AG04450 (cell line): ENCODE measurements around the gene PLEKHA8. TPM values are rescaled to one million over a fixed set of nuclear protein-coding genes. Genes with fewer than 3 reads are reported as not detected.

ENCODE experiments used
- CTCF ChIA-PET: fragments of 300-600, 350-600 bp; formaldehyde crosslinking; extraction: SDS; loops from one replicate; lab custom pipeline; 2022; ENCODE audit warnings: antibody characterized with exemption, inconsistent platforms; lab: Charles Lee
- POLR2A ChIA-PET: fragments of 350-600 bp; formaldehyde crosslinking; extraction: SDS; loops from one replicate; lab custom pipeline; 2021; ENCODE audit warnings: antibody characterized with exemption, inconsistent platforms; lab: Yijun Ruan, JAX
- DNase-seq: peaks from one replicate; pipeline ENCODE4 v3.0.0-alpha.2; 2011; ENCODE audit warnings: low read depth, low spot score
- H3K27ac ChIP-seq: one replicate; pipeline ENCODE4 v1.5.1; 2012; ENCODE audit warnings: low read depth, low read length, control low read depth
- H3K27me3 ChIP-seq: one replicate; pipeline ENCODE4 v1.6.0; 2012; ENCODE audit warnings: low read length; ENCODE audit not compliant: control insufficient read depth, insufficient read depth
- H3K4me3 ChIP-seq: 2 replicates; pipeline ENCODE4 v1.5.1; 2011; ENCODE audit warnings: mild to moderate bottlenecking, low read depth, low read length, control low read depth
- H3K9me3 ChIP-seq: 2 replicates; pipeline ENCODE4 v1.5.1; 2012; ENCODE audit warnings: low read length; ENCODE audit not compliant: control insufficient read depth, insufficient read depth
- polyA plus RNA-seq: library from polyadenylated mRNA; depleted of rRNA; stranded (reverse); fragments of >200 nt; gene quantifications from 2 replicates; pipeline ENCODE4 v1.2.3, GENCODE V29; 2011
- TF ChIP-seq, protein P1 (sequence below): IDR thresholded peaks from 2 replicates; pipeline ENCODE4 v1.5.1; 2011; ENCODE audit warnings: low read depth, low read length, control low read depth, inconsistent platforms

The PLEKHA8 gene
- polyA plus RNA-seq, 1 experiment = 12.6 TPM

DNA sequence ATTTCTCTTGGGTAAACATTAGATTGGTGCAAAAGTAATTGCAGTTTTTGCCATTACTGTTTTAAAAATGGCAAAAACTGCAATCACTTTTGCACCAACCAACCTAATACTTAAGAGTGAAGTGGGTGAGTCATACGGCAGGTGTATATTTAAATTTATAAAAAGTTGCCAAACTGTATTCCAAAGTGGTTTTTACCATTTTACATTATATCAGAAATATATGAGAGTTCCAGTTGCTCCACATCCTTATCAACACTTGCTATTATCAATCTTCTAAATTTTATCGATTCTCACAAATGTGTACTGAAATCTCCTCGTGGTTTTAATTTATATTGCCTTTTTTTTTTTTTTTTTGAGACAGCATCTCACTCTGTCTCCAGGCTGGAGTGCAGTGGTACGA lies 35.1 kb upstream of the PLEKHA8 start:
- Histone ChIP-seq H3K27ac (no peak overlapping the region), H3K4me3 (no peak overlapping the region), H3K9me3 (peaks cover 6% of the 10 kb centered on the region), H3K27me3 (no peaks in the 10 kb centered on the region)
- CTCF ChIA-PET = interaction anchor here (1.3 kb wide), 1 partner anchor 72 kb away, joined by 4 read pairs; no protein-coding TSS in a partner anchor
- DNase-seq = no peak
- POLR2A ChIA-PET = no interaction called here
- TF ChIP-seq, protein P1, sequence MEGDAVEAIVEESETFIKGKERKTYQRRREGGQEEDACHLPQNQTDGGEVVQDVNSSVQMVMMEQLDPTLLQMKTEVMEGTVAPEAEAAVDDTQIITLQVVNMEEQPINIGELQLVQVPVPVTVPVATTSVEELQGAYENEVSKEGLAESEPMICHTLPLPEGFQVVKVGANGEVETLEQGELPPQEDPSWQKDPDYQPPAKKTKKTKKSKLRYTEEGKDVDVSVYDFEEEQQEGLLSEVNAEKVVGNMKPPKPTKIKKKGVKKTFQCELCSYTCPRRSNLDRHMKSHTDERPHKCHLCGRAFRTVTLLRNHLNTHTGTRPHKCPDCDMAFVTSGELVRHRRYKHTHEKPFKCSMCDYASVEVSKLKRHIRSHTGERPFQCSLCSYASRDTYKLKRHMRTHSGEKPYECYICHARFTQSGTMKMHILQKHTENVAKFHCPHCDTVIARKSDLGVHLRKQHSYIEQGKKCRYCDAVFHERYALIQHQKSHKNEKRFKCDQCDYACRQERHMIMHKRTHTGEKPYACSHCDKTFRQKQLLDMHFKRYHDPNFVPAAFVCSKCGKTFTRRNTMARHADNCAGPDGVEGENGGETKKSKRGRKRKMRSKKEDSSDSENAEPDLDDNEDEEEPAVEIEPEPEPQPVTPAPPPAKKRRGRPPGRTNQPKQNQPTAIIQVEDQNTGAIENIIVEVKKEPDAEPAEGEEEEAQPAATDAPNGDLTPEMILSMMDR = no peak

DNA sequence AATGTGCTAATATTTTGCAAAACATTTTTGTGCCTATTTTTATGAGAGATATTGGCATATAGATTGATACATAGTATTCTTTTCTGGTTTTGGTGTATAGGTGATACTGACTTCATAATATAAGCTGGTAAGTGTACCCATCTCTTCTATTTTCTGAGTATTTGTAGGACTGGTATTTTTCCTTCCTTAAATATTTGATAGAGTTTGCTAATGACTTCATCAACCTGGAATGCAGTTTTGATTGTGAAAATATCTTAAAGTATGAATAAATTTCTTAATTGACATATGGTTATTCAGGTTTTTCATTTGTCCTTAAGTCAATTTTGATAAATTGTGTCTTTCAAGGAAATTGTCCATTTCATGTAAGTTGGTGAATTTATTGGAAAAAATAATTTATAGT lies 32.6 kb upstream of the PLEKHA8 start:
- H3K4me3 ChIP-seq = no peak overlapping the region
- peaks cover 6% of the 10 kb centered on the region for H3K9me3 ChIP-seq
- TF ChIP-seq, protein P1 = no peak
- no peaks in the 10 kb centered on the region for H3K27me3 ChIP-seq
- no peak for DNase-seq
- ChIA-PET CTCF (no interaction called here), POLR2A (no interaction called here)
- H3K27ac ChIP-seq = no peak overlapping the region

DNA sequence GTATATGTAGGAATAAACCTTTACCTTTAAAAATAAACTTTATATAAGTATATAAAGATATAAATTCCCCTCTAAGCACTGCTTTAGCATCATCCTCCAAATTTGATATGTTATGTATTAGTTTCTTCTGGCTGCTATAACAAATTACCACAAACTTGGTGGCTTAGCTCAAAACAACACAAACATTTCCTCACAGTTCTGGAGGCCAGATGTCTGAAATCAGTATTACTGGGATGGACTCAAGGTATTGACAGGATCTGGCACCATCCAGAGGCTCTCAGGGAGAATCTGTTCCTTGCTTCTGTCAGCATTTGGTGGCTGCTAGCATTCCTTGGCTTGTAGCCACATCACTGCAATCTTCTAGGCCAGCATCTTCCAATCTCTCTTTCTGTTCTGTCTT lies 31.9 kb upstream of the PLEKHA8 start:
- no peaks in the 10 kb centered on the region for H3K27me3 ChIP-seq
- no peak overlapping the region for H3K4me3 ChIP-seq
- TF ChIP-seq, protein P1 = no peak
- POLR2A ChIA-PET = no interaction called here
- CTCF ChIA-PET = no interaction called here
- H3K27ac ChIP-seq = no peak overlapping the region
- DNase-seq = no peak
- peaks cover 6% of the 10 kb centered on the region for H3K9me3 ChIP-seq

DNA sequence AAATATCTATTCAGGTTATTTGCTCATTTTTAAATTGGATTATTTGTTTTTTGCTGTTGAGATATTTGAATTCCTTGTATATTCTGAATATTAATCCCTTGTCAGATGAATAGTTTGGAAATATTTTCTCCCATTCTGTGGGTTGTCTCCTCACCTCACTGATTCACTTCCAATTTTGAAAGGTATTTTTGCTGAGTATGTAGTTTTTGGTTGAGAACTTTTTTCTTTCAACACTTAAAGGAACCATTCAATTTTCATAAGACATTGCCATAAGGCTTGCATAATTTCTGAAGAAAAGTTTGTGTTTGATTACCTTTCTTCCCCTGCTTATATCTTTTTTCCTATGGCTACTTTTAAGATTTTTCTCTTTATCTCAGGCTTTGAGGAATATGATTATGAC lies 29.7 kb upstream of the PLEKHA8 start:
- ChIA-PET POLR2A (no interaction called here), CTCF (no interaction called here)
- H3K4me3 ChIP-seq = no peak overlapping the region
- peaks cover 4% of the 10 kb centered on the region for H3K9me3 ChIP-seq
- H3K27ac ChIP-seq = no peak overlapping the region
- H3K27me3 ChIP-seq = no peaks in the 10 kb centered on the region
- DNase-seq = no peak
- TF ChIP-seq, protein P1 = no peak

DNA sequence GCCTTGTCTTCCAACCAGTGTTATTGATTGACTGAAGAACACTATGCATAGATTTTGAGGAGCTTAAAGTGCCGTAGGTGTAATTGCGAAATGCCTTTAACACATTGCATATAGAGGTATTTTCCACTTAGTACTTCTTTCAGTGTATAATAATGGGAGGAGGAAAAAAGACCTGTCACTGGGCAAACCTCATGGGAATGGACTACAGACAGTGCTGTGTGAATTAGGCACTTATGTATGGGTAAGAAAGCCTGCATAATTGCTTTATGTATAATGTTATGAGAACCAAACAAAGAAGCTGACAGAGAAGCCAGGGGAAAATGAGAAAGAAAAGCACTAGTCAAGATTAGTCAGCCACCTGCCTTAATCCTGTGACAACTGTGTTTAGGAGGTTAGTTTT lies 26.2 kb upstream of the PLEKHA8 start:
- Histone ChIP-seq H3K27ac (no peak overlapping the region), H3K9me3 (no peaks in the 10 kb centered on the region), H3K27me3 (no peaks in the 10 kb centered on the region), H3K4me3 (no peak overlapping the region)
- POLR2A ChIA-PET = no interaction called here
- CTCF ChIA-PET = interaction anchor here (0.9 kb wide), 1 partner anchor 1075 kb away, joined by 3 read pairs; no protein-coding TSS in a partner anchor
- no peak for DNase-seq
- TF ChIP-seq, protein P1 = no peak
